Ishikawa (cell line): ENCODE measurements around the gene CDC45.

Source experiments
- EP300 ChIP-seq: IDR thresholded peaks from 2 replicates; pipeline ENCODE4 v1.6.1; 2012; ENCODE audit warnings: borderline replicate concordance
- RAD21 ChIP-seq: IDR thresholded peaks from 2 replicates; pipeline ENCODE4 v1.6.1; 2012; ENCODE audit warnings: low read depth

- TF ChIP-seq RAD21 (no peak), EP300 (no peak)
These were observed 90.3 kb downstream of the CDC45 start for GRCh38 chr22:19569976-19570375.
